ENCODE data around the gene UPF1.

The UPF1 gene

DNA sequence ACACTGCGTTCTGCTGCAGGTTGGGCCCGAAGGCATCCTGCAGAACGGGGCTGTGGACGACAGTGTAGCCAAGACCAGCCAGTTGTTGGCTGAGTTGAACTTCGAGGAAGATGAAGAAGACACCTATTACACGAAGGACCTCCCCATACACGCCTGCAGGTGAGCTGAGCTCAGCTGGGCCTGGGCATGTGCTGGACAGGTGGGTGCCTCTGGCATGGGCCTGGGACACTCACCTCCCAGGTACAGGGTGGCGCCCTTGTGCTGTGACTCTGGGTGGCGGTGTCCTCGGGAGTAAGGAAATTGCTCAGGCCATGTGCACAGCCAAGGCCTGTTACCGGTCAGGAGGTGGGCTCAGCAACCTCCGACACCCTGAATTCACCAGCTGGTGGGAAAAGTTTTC lies 14.2 kb downstream of the UPF1 start:
- H3K4me3 ChIP-seq (ENCODE audit: control insufficient read depth, low read depth, low read length), result no peak overlapping the region
- TF ChIP-seq, protein P1, sequence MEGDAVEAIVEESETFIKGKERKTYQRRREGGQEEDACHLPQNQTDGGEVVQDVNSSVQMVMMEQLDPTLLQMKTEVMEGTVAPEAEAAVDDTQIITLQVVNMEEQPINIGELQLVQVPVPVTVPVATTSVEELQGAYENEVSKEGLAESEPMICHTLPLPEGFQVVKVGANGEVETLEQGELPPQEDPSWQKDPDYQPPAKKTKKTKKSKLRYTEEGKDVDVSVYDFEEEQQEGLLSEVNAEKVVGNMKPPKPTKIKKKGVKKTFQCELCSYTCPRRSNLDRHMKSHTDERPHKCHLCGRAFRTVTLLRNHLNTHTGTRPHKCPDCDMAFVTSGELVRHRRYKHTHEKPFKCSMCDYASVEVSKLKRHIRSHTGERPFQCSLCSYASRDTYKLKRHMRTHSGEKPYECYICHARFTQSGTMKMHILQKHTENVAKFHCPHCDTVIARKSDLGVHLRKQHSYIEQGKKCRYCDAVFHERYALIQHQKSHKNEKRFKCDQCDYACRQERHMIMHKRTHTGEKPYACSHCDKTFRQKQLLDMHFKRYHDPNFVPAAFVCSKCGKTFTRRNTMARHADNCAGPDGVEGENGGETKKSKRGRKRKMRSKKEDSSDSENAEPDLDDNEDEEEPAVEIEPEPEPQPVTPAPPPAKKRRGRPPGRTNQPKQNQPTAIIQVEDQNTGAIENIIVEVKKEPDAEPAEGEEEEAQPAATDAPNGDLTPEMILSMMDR (IDR thresholded peaks at IDR 0.05; ENCODE audit: control insufficient read depth, insufficient read depth, low read depth, low read length, missing control alignments), result no peak
- no peak for DNase-seq (ENCODE audit: low read depth)

DNA sequence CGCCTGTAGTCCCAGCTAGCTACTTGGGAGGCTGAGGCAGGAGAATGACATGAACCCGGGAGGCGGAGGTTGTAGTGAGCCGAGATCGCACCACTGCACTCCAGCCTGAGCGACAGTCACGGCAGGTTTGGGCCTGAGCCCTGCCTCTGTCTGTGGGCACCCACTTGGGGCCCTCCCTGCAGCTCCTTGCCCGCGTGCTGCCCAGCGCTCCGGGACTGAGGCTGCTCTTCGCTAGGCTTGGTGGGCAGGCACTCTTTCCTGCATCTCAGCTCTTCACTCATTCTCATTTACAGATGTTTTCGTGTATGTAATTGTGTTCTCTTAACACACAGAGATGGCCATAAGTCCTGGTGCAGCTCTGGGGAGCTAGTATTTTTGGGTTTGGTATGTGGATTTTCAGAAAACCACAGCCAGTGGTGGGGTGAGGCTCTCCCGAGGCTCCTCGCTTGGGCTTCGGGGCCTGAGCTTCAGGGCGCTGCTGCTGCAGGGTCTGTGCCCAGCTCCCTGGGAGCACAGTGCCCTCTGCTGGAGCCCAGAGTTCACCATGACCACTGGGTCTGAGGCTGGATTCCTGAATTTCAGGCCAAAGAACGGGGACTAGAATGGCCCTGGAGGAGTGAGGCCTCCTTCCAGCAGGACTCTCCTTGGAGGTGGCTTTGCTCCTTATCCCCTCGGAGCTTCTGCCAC lies 15.2 kb downstream of the UPF1 start:
- peak; percentile 54 for DNase-seq (ENCODE audit: low read depth)
- TF ChIP-seq, protein P1 (IDR thresholded peaks at IDR 0.05; ENCODE audit: control insufficient read depth, insufficient read depth, low read depth, low read length, missing control alignments), result peak; percentile 92
- H3K4me3 ChIP-seq (ENCODE audit: control insufficient read depth, low read depth, low read length), result no peak overlapping the region

DNA sequence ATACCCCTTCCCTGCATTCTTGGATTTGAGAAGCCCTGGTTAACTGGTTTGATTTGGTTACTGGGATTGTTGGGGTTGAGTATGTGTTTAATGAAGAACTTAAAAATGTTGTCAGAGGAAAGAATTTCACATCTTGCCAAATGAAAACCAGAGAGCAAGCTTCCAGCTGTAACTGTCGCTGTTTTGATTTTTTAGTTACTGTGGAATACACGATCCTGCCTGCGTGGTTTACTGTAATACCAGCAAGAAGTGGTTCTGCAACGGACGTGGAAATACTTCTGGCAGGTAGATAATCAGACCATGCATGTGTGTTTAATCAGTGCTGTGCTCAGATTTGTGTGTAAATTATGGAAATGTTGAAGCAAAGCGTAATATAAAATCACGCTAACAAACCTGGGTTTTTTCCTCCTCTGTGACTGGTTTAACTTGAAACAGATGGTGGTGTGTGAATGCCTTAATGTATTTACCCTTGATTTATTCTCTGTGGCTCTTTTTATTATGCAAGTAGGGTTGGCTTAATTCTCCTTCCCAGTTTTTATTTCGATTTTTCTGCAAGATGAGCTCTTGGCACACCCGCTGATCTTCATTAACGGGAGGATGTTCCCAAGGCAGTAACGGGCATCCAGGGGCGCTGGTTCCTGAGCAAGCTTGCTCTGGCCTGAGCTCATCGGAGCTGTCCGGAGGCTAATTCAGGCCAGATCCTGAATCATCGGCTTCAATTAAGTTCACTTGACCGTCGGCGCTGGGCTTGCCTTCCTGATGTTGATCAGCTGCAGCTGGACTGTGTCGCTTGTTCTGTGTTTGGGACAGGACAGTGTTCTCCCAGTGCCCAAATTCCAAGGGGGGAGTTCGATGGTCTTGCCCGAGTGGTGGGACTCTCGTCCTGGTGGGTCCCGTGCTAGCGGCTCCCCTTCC lies 16.0 kb downstream of the UPF1 start:
- no peak overlapping the region for H3K4me3 ChIP-seq (ENCODE audit: control insufficient read depth, low read depth, low read length)
- TF ChIP-seq, protein P1 (IDR thresholded peaks at IDR 0.05; ENCODE audit: control insufficient read depth, insufficient read depth, low read depth, low read length, missing control alignments), result peak; percentile 7
- peak; percentile 86 for DNase-seq (ENCODE audit: low read depth)

DNA sequence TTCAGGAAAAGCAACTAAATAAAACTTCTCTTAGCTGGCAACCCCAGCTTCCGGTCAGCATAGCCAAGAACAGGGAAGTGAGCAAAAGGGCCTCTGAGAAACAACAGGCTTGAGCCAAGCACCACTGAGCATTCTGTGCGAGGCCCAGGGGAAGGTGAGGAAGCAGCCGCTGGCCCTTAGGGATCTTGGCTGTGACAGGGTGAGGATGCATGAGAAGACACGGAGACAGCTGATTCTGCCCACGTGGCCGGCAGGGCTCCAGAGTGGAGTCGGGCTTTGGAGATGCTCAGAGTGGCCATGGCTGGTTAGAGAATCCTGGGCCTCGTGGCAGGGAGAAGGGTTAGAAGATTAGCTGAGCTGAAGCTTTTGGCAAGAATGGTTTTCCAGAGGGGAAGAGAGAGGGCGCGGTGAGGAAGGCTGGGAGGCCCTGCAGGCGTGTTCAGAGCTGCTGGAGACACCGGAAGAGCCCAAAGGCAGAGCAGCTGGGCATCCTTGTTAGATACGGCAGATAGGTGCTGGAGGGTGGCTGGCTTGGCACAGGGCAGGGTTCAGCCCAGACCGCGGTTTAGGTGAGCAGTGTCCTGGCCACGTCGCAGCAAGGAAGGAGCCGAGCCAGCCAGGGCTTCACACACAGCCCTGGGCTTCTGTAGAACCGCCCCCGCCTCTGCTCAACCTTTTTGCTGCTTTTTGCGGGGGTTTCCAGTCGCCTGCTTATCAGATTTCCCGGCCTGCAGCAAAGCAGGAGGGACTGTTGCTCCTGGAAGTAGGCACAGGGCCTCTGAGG lies 17.3 kb downstream of the UPF1 start:
- H3K4me3 ChIP-seq (ENCODE audit: control insufficient read depth, low read depth, low read length), result no peak overlapping the region

DNA sequence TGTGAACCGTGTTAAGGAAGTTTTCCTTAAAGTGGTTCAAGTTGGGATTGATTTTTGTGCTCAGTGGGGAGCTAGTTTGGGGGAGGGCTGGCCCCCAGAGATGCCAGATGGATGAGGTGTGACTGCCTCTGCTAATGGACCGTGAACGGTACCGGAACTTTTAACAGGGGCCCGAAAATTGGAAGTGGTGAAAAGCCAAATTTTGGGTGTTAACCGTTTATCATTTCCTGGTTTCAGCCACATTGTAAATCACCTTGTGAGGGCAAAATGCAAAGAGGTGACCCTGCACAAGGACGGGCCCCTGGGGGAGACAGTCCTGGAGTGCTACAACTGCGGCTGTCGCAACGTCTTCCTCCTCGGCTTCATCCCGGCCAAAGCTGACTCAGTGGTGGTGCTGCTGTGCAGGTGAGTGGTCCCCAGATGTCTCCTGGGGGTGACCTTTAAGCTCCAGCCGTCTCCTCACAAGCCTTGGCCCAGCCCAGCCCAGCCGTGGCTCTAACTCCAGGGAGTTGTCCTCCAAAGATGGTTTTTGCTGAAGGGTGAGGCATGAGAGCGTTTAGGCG lies 18.2 kb downstream of the UPF1 start:
- no peak for DNase-seq (ENCODE audit: low read depth)
- no peak overlapping the region for H3K4me3 ChIP-seq (ENCODE audit: control insufficient read depth, low read depth, low read length)
- TF ChIP-seq, protein P1 (IDR thresholded peaks at IDR 0.05; ENCODE audit: control insufficient read depth, insufficient read depth, low read depth, low read length, missing control alignments), result no peak

More for the DNA sequence above, 17.3 kb downstream of the UPF1 start:
- no peak for DNase-seq (ENCODE audit: low read depth)
- TF ChIP-seq, protein P1 (IDR thresholded peaks at IDR 0.05; ENCODE audit: control insufficient read depth, insufficient read depth, low read depth, low read length, missing control alignments), result no peak

Measured in AG09309 (cell line).